NCI-H2171 (cell line): Measurements from ENCODE around the gene KIF16B.
"Not testable (repeated sequence)": the region's sequence is repeated elsewhere in the genome, so short reads cannot be mapped to it uniquely, and the experiment has no call there.

Source experiments
- DNase-seq: peaks from one replicate; lab custom pipeline; 2025; lab: John Stamatoyannopoulos, UW

Gene KIF16B

GRCh38 chr20:16553684-16554083, 19.6 kb downstream of the KIF16B start:
- no peak for DNase-seq

GRCh38 chr20:16553101-16553500, 20.1 kb downstream of the KIF16B start:
- DNase-seq: no peak

- DNase-seq: no peak
Observed at GRCh38 chr20:16552015-16552414, 21.2 kb downstream of the KIF16B start.

- no peak for DNase-seq
Observed at GRCh38 chr20:16551607-16552006, 21.6 kb downstream of the KIF16B start.

- no peak for DNase-seq
Observed at GRCh38 chr20:16548068-16548672, 25.1 kb downstream of the KIF16B start.

- no peak for DNase-seq
Observed at GRCh38 chr20:16544949-16545348, 28.3 kb downstream of the KIF16B start.

GRCh38 chr20:16542477-16542876, 30.8 kb downstream of the KIF16B start:
- no peak for DNase-seq

- no peak for DNase-seq
Observed at GRCh38 chr20:16541878-16542277, 31.4 kb downstream of the KIF16B start.

GRCh38 chr20:16541226-16541625, 32.0 kb downstream of the KIF16B start:
- no peak for DNase-seq

GRCh38 chr20:16539280-16540021, 33.8 kb downstream of the KIF16B start:
- no peak for DNase-seq

- DNase-seq: no peak
Observed at GRCh38 chr20:16538779-16539178, 34.5 kb downstream of the KIF16B start.

- no peak for DNase-seq
Observed at GRCh38 chr20:16537918-16538317, 35.3 kb downstream of the KIF16B start.

- DNase-seq: no peak
Observed at GRCh38 chr20:16537025-16537665, 36.1 kb downstream of the KIF16B start.

- no peak for DNase-seq
Observed at GRCh38 chr20:16535277-16535676, 38.0 kb downstream of the KIF16B start.

GRCh38 chr20:16533502-16533901, 39.7 kb downstream of the KIF16B start:
- no peak for DNase-seq

GRCh38 chr20:16531485-16531884, 41.8 kb downstream of the KIF16B start:
- no peak for DNase-seq

- no peak for DNase-seq
Observed at GRCh38 chr20:16530201-16530681, 43.0 kb downstream of the KIF16B start.

GRCh38 chr20:16528078-16528477, 45.2 kb downstream of the KIF16B start:
- peak; percentile 63 for DNase-seq

GRCh38 chr20:16527438-16527837, 45.8 kb downstream of the KIF16B start:
- DNase-seq: no peak

GRCh38 chr20:16526433-16527380, 46.5 kb downstream of the KIF16B start:
- no peak for DNase-seq

GRCh38 chr20:16522651-16523050, 50.6 kb downstream of the KIF16B start:
- not testable (repeated sequence) for DNase-seq

- no peak for DNase-seq
Observed at GRCh38 chr20:16520154-16520553, 53.1 kb downstream of the KIF16B start.
